Measurements from ENCODE around the gene SMAD7. TPM values are rescaled to one million over a fixed set of nuclear protein-coding genes. Genes with fewer than 3 reads are reported as not detected.

Gene SMAD7
- total RNA-seq, result 26.7 and 26.8 TPM in 2 replicates

GRCh38 chr18:48950536-48951447, at the start of gene SMAD7:
Gene SMAD7, minus strand, starts transcription at chr18:48950965. Its CDS starts 541 bp downstream, at chr18:48950424.
- H3K27ac Mint-ChIP-seq, result peak within 1 kb of the TSS; percentile 96
- H3K4me1 Mint-ChIP-seq (ENCODE audit: low read depth), result peaks cover 46% of the 10 kb centered on the region
- DNase-seq (ENCODE audit: low spot score), result no peak
- H3K9me3 Mint-ChIP-seq, result no peaks in the 10 kb centered on the region
- intact Hi-C loops (cut with micrococcal nuclease), result loop anchor here (2.0 to 10.0 kb wide), 3 partner anchors 212 to 536 kb away; partner anchors contain the start of gene C18orf32
- peaks cover 36% of the 10 kb centered on the region for H3K36me3 Mint-ChIP-seq (ENCODE audit: low read depth)
- H3K4me3 Mint-ChIP-seq, result peak within 1 kb of the TSS; percentile 99
- H3K27me3 Mint-ChIP-seq (ENCODE audit: insufficient read depth), result peaks cover 7% of the 10 kb centered on the region

GRCh38 chr18:48999569-48999968, 48.8 kb upstream of the SMAD7 start:
- H3K27me3 Mint-ChIP-seq (ENCODE audit: insufficient read depth), result peaks cover 22% of the 10 kb centered on the region
- H3K4me1 Mint-ChIP-seq (ENCODE audit: low read depth), result peaks cover 12% of the 10 kb centered on the region
- intact Hi-C loops (cut with micrococcal nuclease), result loop anchor here (10.0 kb wide), 1 partner anchor 325 kb away; no protein-coding TSS in a partner anchor

GRCh38 chr18:48997985-48998831, 47.4 kb upstream of the SMAD7 start:
- Mint-ChIP-seq H3K27me3 (ENCODE audit: insufficient read depth) (peaks cover 18% of the 10 kb centered on the region), H3K9me3 (no peaks in the 10 kb centered on the region), H3K36me3 (ENCODE audit: low read depth) (no peaks in the 10 kb centered on the region), H3K4me3 (no peak overlapping the region), H3K27ac (no peak overlapping the region), H3K4me1 (ENCODE audit: low read depth) (peaks cover 12% of the 10 kb centered on the region)
- no peak for DNase-seq (ENCODE audit: low spot score)
- intact Hi-C loops (cut with micrococcal nuclease), result loop anchor here (10.0 kb wide), 1 partner anchor 323 kb away; no protein-coding TSS in a partner anchor

More at GRCh38 chr18:48999569-48999968, 48.8 kb upstream of the SMAD7 start:
- Mint-ChIP-seq H3K4me3 (no peak overlapping the region), H3K27ac (no peak overlapping the region), H3K36me3 (ENCODE audit: low read depth) (no peaks in the 10 kb centered on the region), H3K9me3 (no peaks in the 10 kb centered on the region)
- no peak for DNase-seq (ENCODE audit: low spot score)

GRCh38 chr18:48997681-48997984, 46.9 kb upstream of the SMAD7 start:
- Mint-ChIP-seq H3K4me1 (ENCODE audit: low read depth) (peaks cover 12% of the 10 kb centered on the region), H3K9me3 (no peaks in the 10 kb centered on the region), H3K4me3 (no peak overlapping the region), H3K27me3 (ENCODE audit: insufficient read depth) (peaks cover 18% of the 10 kb centered on the region), H3K27ac (no peak overlapping the region), H3K36me3 (ENCODE audit: low read depth) (no peaks in the 10 kb centered on the region)
- intact Hi-C loops (cut with micrococcal nuclease), result loop anchor here (10.0 kb wide), 1 partner anchor 323 kb away; no protein-coding TSS in a partner anchor
- DNase-seq (ENCODE audit: low spot score), result no peak

- Mint-ChIP-seq H3K36me3 (ENCODE audit: low read depth) (no peaks in the 10 kb centered on the region), H3K4me1 (ENCODE audit: low read depth) (peaks cover 12% of the 10 kb centered on the region), H3K27ac (peak overlapping the region; percentile 29), H3K27me3 (ENCODE audit: insufficient read depth) (peaks cover 16% of the 10 kb centered on the region), H3K4me3 (no peak overlapping the region), H3K9me3 (no peaks in the 10 kb centered on the region)
- intact Hi-C loops (cut with micrococcal nuclease), result loop anchor here (10.0 kb wide), 1 partner anchor 322 kb away; no protein-coding TSS in a partner anchor
- peak; percentile 25 for DNase-seq (ENCODE audit: low spot score)
These were observed 46.2 kb upstream of the SMAD7 start for GRCh38 chr18:48996901-48997463.

- Mint-ChIP-seq H3K36me3 (ENCODE audit: low read depth) (no peaks in the 10 kb centered on the region), H3K4me1 (ENCODE audit: low read depth) (peaks cover 12% of the 10 kb centered on the region), H3K9me3 (no peaks in the 10 kb centered on the region), H3K4me3 (no peak overlapping the region), H3K27me3 (ENCODE audit: insufficient read depth) (peaks cover 16% of the 10 kb centered on the region), H3K27ac (no peak overlapping the region)
- intact Hi-C loops (cut with micrococcal nuclease), result loop anchor here (10.0 kb wide), 1 partner anchor 321 kb away; no protein-coding TSS in a partner anchor
- no peak for DNase-seq (ENCODE audit: low spot score)
These were observed 45.3 kb upstream of the SMAD7 start for GRCh38 chr18:48996041-48996440.

- no peak overlapping the region for H3K27ac Mint-ChIP-seq
- DNase-seq (ENCODE audit: low spot score), result no peak
- H3K36me3 Mint-ChIP-seq (ENCODE audit: low read depth), result no peaks in the 10 kb centered on the region
These were observed 44.4 kb upstream of the SMAD7 start for GRCh38 chr18:48994926-48995835.

GRCh38 chr18:48994044-48994651, 43.4 kb upstream of the SMAD7 start:
- intact Hi-C loops (cut with micrococcal nuclease), result loop anchor here (10.0 kb wide), 1 partner anchor 319 kb away; no protein-coding TSS in a partner anchor
- H3K36me3 Mint-ChIP-seq (ENCODE audit: low read depth), result no peaks in the 10 kb centered on the region
- H3K27me3 Mint-ChIP-seq (ENCODE audit: insufficient read depth), result peaks cover 10% of the 10 kb centered on the region
- peaks cover 12% of the 10 kb centered on the region for H3K4me1 Mint-ChIP-seq (ENCODE audit: low read depth)
- DNase-seq (ENCODE audit: low spot score), result no peak
- H3K4me3 Mint-ChIP-seq, result no peak overlapping the region
- no peaks in the 10 kb centered on the region for H3K9me3 Mint-ChIP-seq
- H3K27ac Mint-ChIP-seq, result no peak overlapping the region

More at GRCh38 chr18:48994926-48995835, 44.4 kb upstream of the SMAD7 start:
- H3K4me3 Mint-ChIP-seq, result no peak overlapping the region
- peaks cover 13% of the 10 kb centered on the region for H3K27me3 Mint-ChIP-seq (ENCODE audit: insufficient read depth)
- intact Hi-C loops (cut with micrococcal nuclease), result loop anchor here (10.0 kb wide), 1 partner anchor 320 kb away; no protein-coding TSS in a partner anchor
- H3K4me1 Mint-ChIP-seq (ENCODE audit: low read depth), result peaks cover 12% of the 10 kb centered on the region
- no peaks in the 10 kb centered on the region for H3K9me3 Mint-ChIP-seq

- Mint-ChIP-seq H3K36me3 (ENCODE audit: low read depth) (no peaks in the 10 kb centered on the region), H3K27me3 (ENCODE audit: insufficient read depth) (peaks cover 10% of the 10 kb centered on the region), H3K4me1 (ENCODE audit: low read depth) (peaks cover 12% of the 10 kb centered on the region), H3K27ac (no peak overlapping the region), H3K4me3 (no peak overlapping the region), H3K9me3 (no peaks in the 10 kb centered on the region)
- intact Hi-C loops (cut with micrococcal nuclease), result loop anchor here (10.0 kb wide), 1 partner anchor 319 kb away; no protein-coding TSS in a partner anchor
- DNase-seq (ENCODE audit: low spot score), result no peak
These were observed 42.8 kb upstream of the SMAD7 start for GRCh38 chr18:48993586-48993985.

- Mint-ChIP-seq H3K4me3 (no peak overlapping the region), H3K4me1 (ENCODE audit: low read depth) (peaks cover 12% of the 10 kb centered on the region), H3K9me3 (no peaks in the 10 kb centered on the region), H3K27ac (no peak overlapping the region), H3K36me3 (ENCODE audit: low read depth) (no peaks in the 10 kb centered on the region), H3K27me3 (ENCODE audit: insufficient read depth) (peaks cover 10% of the 10 kb centered on the region)
- DNase-seq (ENCODE audit: low spot score), result no peak
- intact Hi-C loops (cut with micrococcal nuclease), result loop anchor here (10.0 kb wide), 1 partner anchor 318 kb away; no protein-coding TSS in a partner anchor
These were observed 42.2 kb upstream of the SMAD7 start for GRCh38 chr18:48992791-48993555.

GRCh38 chr18:48992133-48992532, 41.4 kb upstream of the SMAD7 start:
- no peak for DNase-seq (ENCODE audit: low spot score)
- H3K9me3 Mint-ChIP-seq, result no peaks in the 10 kb centered on the region
- peaks cover 10% of the 10 kb centered on the region for H3K27me3 Mint-ChIP-seq (ENCODE audit: insufficient read depth)
- H3K36me3 Mint-ChIP-seq (ENCODE audit: low read depth), result no peaks in the 10 kb centered on the region
- peaks cover 6% of the 10 kb centered on the region for H3K4me1 Mint-ChIP-seq (ENCODE audit: low read depth)
- intact Hi-C loops (cut with micrococcal nuclease), result loop anchor here (10.0 kb wide), 1 partner anchor 317 kb away; no protein-coding TSS in a partner anchor
- no peak overlapping the region for H3K4me3 Mint-ChIP-seq
- no peak overlapping the region for H3K27ac Mint-ChIP-seq
